G401 (cell line): ENCODE results near the gene SORBS1. TPM values are rescaled to one million over a fixed set of nuclear protein-coding genes. Genes with fewer than 3 reads are reported as not detected.

ENCODE experiments used
- DNase-seq: peaks from one replicate; pipeline ENCODE4 v3.0.0-alpha.2; 2015; ENCODE audit warnings: low spot score
- in situ Hi-C: cut with HindIII; loops from 2 replicates; pipeline ENCODE4 v1.10.0; 2016; ENCODE audit warnings: low sequenced_read_pairs, mixed read lengths
- total RNA-seq: library from RNA; depleted of rRNA; stranded (reverse); fragments of >200 nt; shearing (Covaris generic); gene quantifications from 2 replicates; pipeline ENCODE4 v1.2.3, GENCODE V29; 2014

SORBS1 gene
- total RNA-seq, 1 experiment from 2014 or later: not detected

- in situ Hi-C loops: no loop called here
- no peak for DNase-seq
Measured at GRCh38 chr10:95280637-95281036, 280.5 kb downstream of the SORBS1 start.

- in situ Hi-C loops: no loop called here
- no peak for DNase-seq
Measured at GRCh38 chr10:95279042-95279820, 281.9 kb downstream of the SORBS1 start.

- in situ Hi-C loops: no loop called here
- DNase-seq: no peak
Measured at GRCh38 chr10:95278061-95278988, 282.8 kb downstream of the SORBS1 start.

GRCh38 chr10:95277614-95278013, 283.6 kb downstream of the SORBS1 start:
- no peak for DNase-seq
- in situ Hi-C loops: no loop called here

- no peak for DNase-seq
- in situ Hi-C loops: no loop called here
Measured at GRCh38 chr10:95277201-95277570, 284.0 kb downstream of the SORBS1 start.

GRCh38 chr10:95276367-95277200, 284.6 kb downstream of the SORBS1 start:
- in situ Hi-C loops: no loop called here
- no peak for DNase-seq

DNA sequence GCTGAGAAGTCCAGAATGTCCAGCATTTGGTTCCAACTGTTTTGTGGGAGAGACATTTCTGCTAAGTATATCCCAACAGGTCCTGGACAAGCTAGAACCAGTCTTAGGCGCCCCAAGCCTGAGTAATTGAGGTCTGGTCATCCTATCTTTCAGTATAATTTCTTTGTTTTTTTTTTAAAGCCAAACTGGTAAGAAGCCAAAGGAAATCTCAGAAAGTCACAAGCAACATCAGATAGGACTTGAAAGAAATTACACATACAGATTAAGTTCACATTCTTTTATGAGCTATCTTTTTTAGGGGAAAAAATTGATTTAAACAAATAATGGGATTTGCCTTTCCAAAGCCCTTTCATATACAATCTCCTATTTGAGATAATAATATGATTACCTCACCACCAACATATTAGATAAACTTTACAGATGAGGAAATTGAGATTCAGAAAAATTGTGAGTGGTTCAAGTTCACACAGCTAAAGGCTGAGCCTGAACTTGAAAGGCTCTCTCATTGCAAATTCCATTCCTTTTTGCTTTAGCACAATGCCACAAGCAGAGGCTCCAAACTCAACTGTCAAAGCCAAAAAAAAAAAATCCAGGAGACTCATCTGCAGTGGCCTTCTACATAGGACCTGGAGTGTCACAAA, 285.3 kb downstream of the SORBS1 start:
- DNase-seq: no peak
- in situ Hi-C loops: no loop called here

DNA sequence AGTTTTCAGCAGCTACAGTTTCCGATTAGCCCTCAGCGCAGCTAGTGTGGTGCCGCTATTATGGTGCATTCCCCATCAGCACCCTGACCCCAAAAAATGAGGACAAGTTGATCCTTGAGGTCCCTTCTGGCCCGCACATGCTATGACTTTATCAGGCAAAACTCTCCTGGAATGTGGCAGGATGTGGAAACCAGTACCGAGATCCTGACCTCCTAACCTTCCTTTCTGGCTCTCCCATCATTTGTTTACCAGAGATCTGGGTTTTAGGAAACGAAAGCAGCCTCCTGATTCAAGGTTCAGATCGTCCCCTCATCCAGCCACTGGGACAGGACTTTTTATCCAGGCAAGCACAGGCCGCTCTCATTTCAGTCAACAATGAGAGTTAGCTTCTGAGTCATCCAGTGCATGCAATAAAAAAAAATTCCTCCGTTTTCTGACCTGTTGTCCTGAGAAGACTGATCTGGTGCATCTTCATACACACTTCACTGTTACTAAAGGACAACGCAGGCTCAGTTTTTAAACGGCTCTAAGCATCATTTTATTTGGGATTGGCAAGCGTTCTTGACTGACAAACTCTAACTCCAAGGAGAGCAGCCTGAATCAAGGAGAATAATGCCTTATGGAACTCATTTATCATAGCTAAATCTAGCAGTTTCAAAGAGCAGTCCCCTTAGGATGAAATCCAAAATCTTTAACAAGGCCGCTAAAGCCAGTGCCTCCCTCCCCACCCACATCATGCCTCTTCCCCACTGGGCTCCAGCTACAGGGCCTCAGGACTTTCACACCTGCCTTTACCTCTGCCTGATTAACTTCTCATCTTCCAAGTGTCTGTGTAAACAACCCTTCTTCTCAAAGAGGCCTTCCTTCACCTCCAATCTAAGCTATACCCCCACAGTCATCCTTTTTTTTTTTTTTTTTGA, 287.5 kb downstream of the SORBS1 start:
- DNase-seq: no peak
- in situ Hi-C loops: no loop called here

- DNase-seq: no peak
- in situ Hi-C loops: no loop called here
Measured at GRCh38 chr10:95268438-95268837, 292.7 kb downstream of the SORBS1 start.

- no peak for DNase-seq
- in situ Hi-C loops: no loop called here
Measured at GRCh38 chr10:95267251-95267650, 293.9 kb downstream of the SORBS1 start.

DNA sequence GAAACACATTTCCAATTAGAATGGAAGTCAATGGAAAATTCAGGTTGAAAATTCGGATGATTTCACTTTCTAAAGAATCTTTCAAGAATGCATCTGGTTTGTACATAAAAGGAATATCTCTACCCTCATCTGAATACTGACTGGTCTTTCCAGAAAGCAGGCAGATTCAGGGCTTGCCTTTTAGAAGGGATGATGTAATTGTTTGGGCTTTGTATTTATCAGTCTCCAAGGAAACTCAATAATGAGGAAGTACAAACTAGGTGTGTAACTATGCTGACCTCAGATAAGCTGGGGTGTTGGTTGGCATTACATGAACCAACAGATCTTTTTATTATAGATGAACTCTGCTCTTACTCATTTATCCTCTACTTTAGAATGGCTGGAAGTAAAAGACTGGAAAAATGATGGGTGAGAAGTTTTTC, 294.5 kb downstream of the SORBS1 start:
- in situ Hi-C loops: no loop called here
- no peak for DNase-seq

DNA sequence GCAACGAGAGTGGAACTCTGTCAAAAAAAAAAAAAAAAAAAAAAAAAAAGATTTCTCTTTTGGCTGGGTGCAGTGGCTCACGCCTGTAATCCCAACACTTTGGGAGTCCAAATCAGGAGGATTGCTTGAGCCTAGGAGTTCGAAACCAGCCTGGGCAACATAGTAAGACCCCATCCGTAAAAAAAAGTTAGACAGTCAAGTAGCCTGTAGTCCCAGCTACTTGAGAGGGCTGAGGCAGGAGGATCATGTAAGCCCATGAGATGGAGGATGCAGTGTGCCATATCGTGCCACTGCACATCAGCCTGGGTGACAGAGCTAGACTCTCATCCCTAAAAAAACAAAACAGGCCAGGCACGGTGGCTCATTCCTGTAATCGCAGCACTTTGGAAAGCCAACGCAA, 295.6 kb downstream of the SORBS1 start:
- DNase-seq: no peak
- in situ Hi-C loops: no loop called here

GRCh38 chr10:95264227-95265051, 296.7 kb downstream of the SORBS1 start:
- in situ Hi-C loops: no loop called here
- no peak for DNase-seq

DNA sequence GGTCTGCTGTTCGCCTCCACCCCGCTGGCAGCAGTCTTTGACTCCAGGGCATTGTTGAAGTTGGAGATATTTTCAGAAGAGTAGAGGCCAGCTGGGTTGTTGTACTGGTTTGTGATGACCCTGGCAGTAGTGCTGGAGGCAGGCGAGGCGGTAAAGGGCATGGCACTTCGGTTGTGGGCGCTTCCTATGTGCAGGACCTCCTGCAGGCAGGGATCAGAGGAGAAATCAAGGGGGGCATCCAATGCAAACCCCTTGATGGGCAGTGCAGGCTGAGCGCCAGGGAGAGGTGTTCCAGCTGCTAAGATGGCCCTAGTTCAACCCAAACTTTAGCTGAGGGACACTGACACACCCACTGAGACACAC, 297.3 kb downstream of the SORBS1 start:
- no peak for DNase-seq
- in situ Hi-C loops: no loop called here

- no peak for DNase-seq
- in situ Hi-C loops: no loop called here
Measured at GRCh38 chr10:95262763-95263518, 298.2 kb downstream of the SORBS1 start.

DNA sequence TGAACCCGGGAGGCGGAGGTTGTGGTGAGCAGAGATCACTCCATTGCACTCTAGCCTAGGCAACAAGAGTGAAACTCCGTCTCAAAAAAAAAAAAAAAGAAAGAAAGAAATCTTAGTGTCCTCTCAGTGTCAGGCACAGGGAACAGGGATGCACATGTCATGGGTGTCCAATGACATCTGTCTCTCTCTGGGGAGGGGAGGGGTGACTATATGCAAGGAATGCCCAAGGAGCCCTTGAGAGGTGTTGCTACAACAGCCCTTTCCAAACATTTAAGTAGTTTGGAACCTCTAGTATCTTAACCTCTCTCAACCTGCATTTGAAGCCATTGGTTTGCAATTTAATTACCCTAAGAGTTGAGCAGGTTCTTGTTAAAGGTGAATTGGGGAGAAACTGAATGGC, 299.2 kb downstream of the SORBS1 start:
- DNase-seq: no peak
- in situ Hi-C loops: no loop called here
